K562 (cell line): ENCODE results near the gene SLC33A1. TPM values are rescaled to one million over a fixed set of nuclear protein-coding genes. Genes with fewer than 3 reads are reported as not detected.

Experiments used
- HOMEZ ChIP-seq: fragments of 250-450 bp; sonication (Bioruptor Pico); IDR thresholded peaks from 2 replicates; pipeline ENCODE4 v1.4.0; 2020; ENCODE audit warnings: mild to moderate bottlenecking, moderate library complexity
- ILK ChIP-seq: fragments of 450-650 bp; IDR thresholded peaks from 2 replicates; pipeline ENCODE4 v1.6.1; 2016; ENCODE audit warnings: missing genetic modification characterization, low read depth, mild to moderate bottlenecking, missing compliant biosample characterization, moderate library complexity, borderline replicate concordance
- MAFK ChIP-seq: IDR thresholded peaks from 2 replicates; pipeline ENCODE4 v1.6.1; 2011; ENCODE audit warnings: low read length, improper control_type of control experiment
- RUNX1 ChIP-seq: sonication (generic); IDR thresholded peaks from 2 replicates; pipeline ENCODE4 v1.6.1; 2016; ENCODE audit warnings: antibody characterized with exemption, low read depth
- SNIP1 ChIP-seq: fragments of 450-650 bp; IDR thresholded peaks from 2 replicates; pipeline ENCODE4 v1.7.1; 2017; ENCODE audit warnings: low read depth, mild to moderate bottlenecking
- SRF ChIP-seq, 2 experiments: fragments of 250-450, 450-650 bp in 1 of 2; sonication (Bioruptor Pico) in 1 of 2; sonication (generic) in 1 of 2; formaldehyde crosslinking; IDR thresholded peaks; 2 replicates each; pipeline versions ENCODE4 v1.5.0 to v1.5.1; 2020 to 2022; ENCODE audit warnings: mild to moderate bottlenecking in 1 of 2, missing genetic modification reagents in 1 of 2
- TAL1 ChIP-seq: fragments of 450-650 bp; IDR thresholded peaks from 2 replicates; pipeline ENCODE4 v1.6.1; 2016; ENCODE audit warnings: mild to moderate bottlenecking
- TOE1 ChIP-seq, 2 experiments: fragments of 450-650 bp in 1 of 2; sonication (generic) in 1 of 2; formaldehyde crosslinking in 1 of 2; IDR thresholded peaks; 2 replicates each; pipeline versions ENCODE4 v1.7.1 to v1.8.0; 2016 to 2022; ENCODE audit warnings: borderline replicate concordance in 2 of 2, mild to moderate bottlenecking in 2 of 2, antibody characterized with exemption in 1 of 2, inconsistent platforms in 1 of 2, low read depth in 1 of 2, missing genetic modification reagents in 1 of 2, moderate library complexity in 1 of 2
- ZNF311 ChIP-seq: fragments of 250-450 bp; sonication (Bioruptor Pico); IDR thresholded peaks from 2 replicates; pipeline ENCODE4 v1.4.0; 2020; ENCODE audit warnings: mild to moderate bottlenecking, moderate library complexity
- polyA plus RNA-seq, 8 experiments: library from polyadenylated mRNA; depleted of rRNA in 4 of 8; stranded (reverse) in 5 of 8; unstranded in 3 of 8; fragments of >200 nt; fragmentation: Nextera tagmentation in 2 of 8; fragmentation: Illumina TruSeq in 1 of 8; extraction: Ambion mirVana in 2 of 8; extraction: Trizol in 1 of 8; gene quantifications; 2 replicates each; pipeline versions ENCODE4 v1.2.1 to v1.2.3, GENCODE V29; 2011 to 2014; ENCODE audit warnings: inconsistent platforms in 1 of 8, missing spikeins in 1 of 8
- total RNA-seq, 7 experiments: library from RNA; depleted of rRNA in 6 of 7; stranded (reverse); fragments of >200 nt in 6 of 7; fragmentation: Illumina TruSeq in 2 of 7; extraction: Trizol in 2 of 7; gene quantifications; 2 replicates each; pipeline versions ENCODE4 v1.2.1 to v1.2.3, GENCODE V29; 2011 to 2021; ENCODE audit warnings: low replicate concordance in 1 of 7
- TF ChIP-seq, protein P1 (sequence below): sonication (generic); formaldehyde crosslinking; IDR thresholded peaks from 2 replicates; pipeline ENCODE4 v1.8.0; 2022; ENCODE audit warnings: mild to moderate bottlenecking, missing genetic modification reagents
- TF ChIP-seq, protein P2 (sequence below): fragments of 250-450 bp; sonication (Bioruptor Pico); IDR thresholded peaks from 2 replicates; pipeline ENCODE4 v1.5.0; 2021
- TF ChIP-seq, protein P3 (sequence below), 2 experiments: fragments of 450-650 bp in 1 of 2; sonication (generic) in 1 of 2; formaldehyde crosslinking in 1 of 2; IDR thresholded peaks; 2 replicates each; pipeline versions ENCODE4 v1.7.1 to v1.9.0; 2016 to 2022; ENCODE audit warnings: inconsistent platforms in 1 of 2, mild to moderate bottlenecking in 1 of 2, missing genetic modification reagents in 1 of 2

The SLC33A1 gene
- total and polyA plus RNA-seq, 9 of the 15 experiments (the other 6 are each of a cell fraction or from before 2014, with no cell fraction given) = 6.2 to 26.8 (median 19.6) TPM

GRCh38 chr3:155870945-155871745 is 16.9 kb upstream of the SLC33A1 start (continued):
- TF ChIP-seq, protein P1, sequence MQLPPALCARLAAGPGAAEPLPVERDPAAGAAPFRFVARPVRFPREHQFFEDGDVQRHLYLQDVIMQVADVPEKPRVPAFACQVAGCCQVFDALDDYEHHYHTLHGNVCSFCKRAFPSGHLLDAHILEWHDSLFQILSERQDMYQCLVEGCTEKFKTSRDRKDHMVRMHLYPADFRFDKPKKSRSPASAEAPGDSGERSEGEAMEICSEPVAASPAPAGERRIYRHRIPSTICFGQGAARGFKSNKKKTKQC = 0 out of 2 replicates have a peak, but pooled peaks have one; percentile 16
- TF ChIP-seq SNIP1 = no peak
- TF ChIP-seq RUNX1 = no peak
- no peak for TF ChIP-seq TOE1 (IDR thresholded peaks at IDR 0.05; ENCODE audit: borderline replicate concordance)
- TF ChIP-seq TOE1 (CRISPR knock-in tag; IDR thresholded peaks at IDR 0.05; ENCODE audit: borderline replicate concordance, low read depth) = no peak
- TF ChIP-seq ZNF311 (CRISPR knock-in tag) = no peak
- no peak for TF ChIP-seq TAL1
- TF ChIP-seq ILK = no peak
- TF ChIP-seq SRF (CRISPR knock-in tag; IDR thresholded peaks at IDR 0.05) = no peak
- TF ChIP-seq, protein P2, sequence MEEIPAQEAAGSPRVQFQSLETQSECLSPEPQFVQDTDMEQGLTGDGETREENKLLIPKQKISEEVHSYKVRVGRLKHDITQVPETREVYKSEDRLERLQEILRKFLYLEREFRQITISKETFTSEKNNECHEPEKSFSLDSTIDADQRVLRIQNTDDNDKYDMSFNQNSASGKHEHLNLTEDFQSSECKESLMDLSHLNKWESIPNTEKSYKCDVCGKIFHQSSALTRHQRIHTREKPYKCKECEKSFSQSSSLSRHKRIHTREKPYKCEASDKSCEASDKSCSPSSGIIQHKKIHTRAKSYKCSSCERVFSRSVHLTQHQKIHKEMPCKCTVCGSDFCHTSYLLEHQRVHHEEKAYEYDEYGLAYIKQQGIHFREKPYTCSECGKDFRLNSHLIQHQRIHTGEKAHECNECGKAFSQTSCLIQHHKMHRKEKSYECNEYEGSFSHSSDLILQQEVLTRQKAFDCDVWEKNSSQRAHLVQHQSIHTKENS (CRISPR knock-in tag) = no peak
- TF ChIP-seq HOMEZ = no peak
- no peak for TF ChIP-seq MAFK
- TF ChIP-seq, protein P3, sequence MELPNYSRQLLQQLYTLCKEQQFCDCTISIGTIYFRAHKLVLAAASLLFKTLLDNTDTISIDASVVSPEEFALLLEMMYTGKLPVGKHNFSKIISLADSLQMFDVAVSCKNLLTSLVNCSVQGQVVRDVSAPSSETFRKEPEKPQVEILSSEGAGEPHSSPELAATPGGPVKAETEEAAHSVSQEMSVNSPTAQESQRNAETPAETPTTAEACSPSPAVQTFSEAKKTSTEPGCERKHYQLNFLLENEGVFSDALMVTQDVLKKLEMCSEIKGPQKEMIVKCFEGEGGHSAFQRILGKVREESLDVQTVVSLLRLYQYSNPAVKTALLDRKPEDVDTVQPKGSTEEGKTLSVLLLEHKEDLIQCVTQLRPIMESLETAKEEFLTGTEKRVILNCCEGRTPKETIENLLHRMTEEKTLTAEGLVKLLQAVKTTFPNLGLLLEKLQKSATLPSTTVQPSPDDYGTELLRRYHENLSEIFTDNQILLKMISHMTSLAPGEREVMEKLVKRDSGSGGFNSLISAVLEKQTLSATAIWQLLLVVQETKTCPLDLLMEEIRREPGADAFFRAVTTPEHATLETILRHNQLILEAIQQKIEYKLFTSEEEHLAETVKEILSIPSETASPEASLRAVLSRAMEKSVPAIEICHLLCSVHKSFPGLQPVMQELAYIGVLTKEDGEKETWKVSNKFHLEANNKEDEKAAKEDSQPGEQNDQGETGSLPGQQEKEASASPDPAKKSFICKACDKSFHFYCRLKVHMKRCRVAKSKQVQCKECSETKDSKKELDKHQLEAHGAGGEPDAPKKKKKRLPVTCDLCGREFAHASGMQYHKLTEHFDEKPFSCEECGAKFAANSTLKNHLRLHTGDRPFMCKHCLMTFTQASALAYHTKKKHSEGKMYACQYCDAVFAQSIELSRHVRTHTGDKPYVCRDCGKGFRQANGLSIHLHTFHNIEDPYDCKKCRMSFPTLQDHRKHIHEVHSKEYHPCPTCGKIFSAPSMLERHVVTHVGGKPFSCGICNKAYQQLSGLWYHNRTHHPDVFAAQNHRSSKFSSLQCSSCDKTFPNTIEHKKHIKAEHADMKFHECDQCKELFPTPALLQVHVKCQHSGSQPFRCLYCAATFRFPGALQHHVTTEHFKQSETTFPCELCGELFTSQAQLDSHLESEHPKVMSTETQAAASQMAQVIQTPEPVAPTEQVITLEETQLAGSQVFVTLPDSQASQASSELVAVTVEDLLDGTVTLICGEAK (IDR thresholded peaks at IDR 0.05) = no peak
- TF ChIP-seq, protein P3 (CRISPR knock-in tag; IDR thresholded peaks at IDR 0.05) = no peak
